HepG2 (cell line): ENCODE data around the gene YWHAE. TPM values are rescaled to one million over a fixed set of nuclear protein-coding genes. Genes with fewer than 3 reads are reported as not detected.

Experiments used
- ATM ChIP-seq: fragments of 450-650 bp; IDR thresholded peaks from 2 replicates; pipeline ENCODE4 v1.7.1; 2017; ENCODE audit warnings: mild to moderate bottlenecking, borderline replicate concordance
- FOXA3 ChIP-seq: IDR thresholded peaks from 2 replicates; pipeline ENCODE4 v1.6.1; 2016; ENCODE audit warnings: missing genetic modification reagents, missing compliant biosample characterization
- GABPB1 ChIP-seq: IDR thresholded peaks from 2 replicates; pipeline ENCODE4 v1.6.1; 2016; ENCODE audit warnings: mild to moderate bottlenecking, missing genetic modification reagents, moderate library complexity, missing compliant biosample characterization
- KLF13 ChIP-seq: sonication (generic); formaldehyde crosslinking; IDR thresholded peaks from 2 replicates; pipeline ENCODE4 v1.4.0; 2020; ENCODE audit warnings: mild to moderate bottlenecking, missing genetic modification reagents
- MBNL3 ChIP-seq: fragments of 250-450 bp; sonication (Bioruptor Pico); conservative IDR thresholded peaks from 2 replicates; pipeline ENCODE4 v1.8.0; 2022; ENCODE audit warnings: mild to moderate bottlenecking, inconsistent platforms
- RELA ChIP-seq: sonication (generic); formaldehyde crosslinking; IDR thresholded peaks from 2 replicates; pipeline ENCODE4 v1.4.0; 2020; ENCODE audit warnings: missing genetic modification reagents
- REXO4 ChIP-seq: sonication (generic); formaldehyde crosslinking; IDR thresholded peaks from 2 replicates; pipeline ENCODE4 v1.8.0; 2022; ENCODE audit warnings: missing genetic modification reagents, mild to moderate bottlenecking, borderline replicate concordance
- RFX5 ChIP-seq: IDR thresholded peaks from 2 replicates; pipeline ENCODE4 v1.6.1; 2011; ENCODE audit warnings: low read depth, low read length, improper control_type of control experiment
- RFXANK ChIP-seq: IDR thresholded peaks from 2 replicates; pipeline ENCODE4 v1.6.1; 2016
- SMYD3 ChIP-seq: sonication (generic); formaldehyde crosslinking; IDR thresholded peaks from 2 replicates; pipeline ENCODE4 v1.8.1; 2023; ENCODE audit warnings: mild to moderate bottlenecking, missing genetic modification reagents
- SNAI1 ChIP-seq: sonication (generic); formaldehyde crosslinking; IDR thresholded peaks from 2 replicates; pipeline ENCODE4 v1.5.0; 2020; ENCODE audit warnings: mild to moderate bottlenecking, missing genetic modification reagents, borderline replicate concordance
- SP1 ChIP-seq, 2 experiments: fragments of 450-650 bp in 1 of 2; sonication (generic) in 1 of 2; formaldehyde crosslinking in 1 of 2; IDR thresholded peaks; 2 replicates each; pipeline versions ENCODE4 v1.4.0 to v1.6.1; 2016 to 2020; ENCODE audit warnings: missing genetic modification reagents in 1 of 2
- U2AF1 ChIP-seq: fragments of 200-400 bp; formaldehyde crosslinking; optimal IDR thresholded peaks from 2 replicates; pipeline ENCODE3; 2017; ENCODE audit warnings: mild to moderate bottlenecking, low read depth, low read length
- WIZ ChIP-seq: sonication (generic); formaldehyde crosslinking; IDR thresholded peaks from 2 replicates; pipeline ENCODE4 v1.5.1; 2020; ENCODE audit warnings: mild to moderate bottlenecking, missing genetic modification reagents
- ZFP36 ChIP-seq: fragments of 150-350 bp; IDR thresholded peaks from 2 replicates; pipeline ENCODE4 v1.6.1; 2018; ENCODE audit warnings: borderline replicate concordance, low read length, low read depth; ENCODE audit not compliant: partially characterized antibody
- ZFY ChIP-seq: sonication (generic); formaldehyde crosslinking; IDR thresholded peaks from 2 replicates; pipeline ENCODE4 v1.4.0; 2020; ENCODE audit warnings: missing genetic modification reagents
- ZNF143 ChIP-seq: sonication (generic); formaldehyde crosslinking; IDR thresholded peaks from 2 replicates; pipeline ENCODE4 v1.4.0; 2020; ENCODE audit warnings: missing genetic modification reagents
- ZNF326 ChIP-seq: sonication (generic); formaldehyde crosslinking; IDR thresholded peaks from 2 replicates; pipeline ENCODE4 v1.4.0; 2020; ENCODE audit warnings: missing genetic modification reagents, borderline replicate concordance
- ZNF362 ChIP-seq: sonication (generic); formaldehyde crosslinking; IDR thresholded peaks from 2 replicates; pipeline ENCODE4 v1.4.0; 2020; ENCODE audit warnings: missing genetic modification reagents, mild to moderate bottlenecking, borderline replicate concordance
- ZNF513 ChIP-seq: sonication (generic); formaldehyde crosslinking; conservative IDR thresholded peaks from 2 replicates; pipeline ENCODE4 v1.5.0; 2020; ENCODE audit warnings: missing genetic modification reagents
- ZNF619 ChIP-seq: sonication (generic); formaldehyde crosslinking; IDR thresholded peaks from 2 replicates; pipeline ENCODE4 v1.4.0; 2020; ENCODE audit warnings: mild to moderate bottlenecking, missing genetic modification reagents
- polyA plus RNA-seq, 8 experiments: library from polyadenylated mRNA; depleted of rRNA in 3 of 8; stranded (reverse) in 7 of 8; unstranded in 1 of 8; fragments of >200 nt; fragmentation: Illumina TruSeq in 4 of 8; extraction: Trizol in 4 of 8; gene quantifications; 2 replicates each; pipeline versions ENCODE4 v1.2.1 to v1.2.3, GENCODE V29; 2011 to 2016; ENCODE audit warnings: low read depth in 4 of 8, missing spikeins in 1 of 8, mixed read lengths in 1 of 8; ENCODE audit not compliant: insufficient read depth in 1 of 8
- total RNA-seq, 5 experiments: library from RNA; depleted of rRNA; stranded (reverse); fragments of >200 nt; fragmentation: Illumina TruSeq; extraction: Trizol; gene quantifications; 2 replicates each; pipeline ENCODE4 v1.2.3, GENCODE V29; 2016; ENCODE audit warnings: low read depth in 1 of 5
- TF ChIP-seq, protein P1 (sequence below): IDR thresholded peaks from 2 replicates; pipeline ENCODE4 v1.6.1; 2016; ENCODE audit warnings: missing compliant biosample characterization, missing genetic modification reagents, borderline replicate concordance
- TF ChIP-seq, protein P2 (sequence below): sonication (generic); formaldehyde crosslinking; IDR thresholded peaks from 2 replicates; pipeline ENCODE4 v1.4.0; 2020; ENCODE audit warnings: missing genetic modification reagents, mild to moderate bottlenecking, borderline replicate concordance

The YWHAE gene
- total and polyA plus RNA-seq, 2 of the 13 experiments (the other 11 are each of a cell fraction or from before 2014, with no cell fraction given): 256 to 335 TPM

- TF ChIP-seq REXO4 (no peak), MBNL3 (CRISPR knock-in tag) (no peak), ZNF326 (CRISPR knock-in tag) (no peak), RFXANK (CRISPR knock-in tag) (no peak), FOXA3 (CRISPR knock-in tag) (no peak), KLF13 (CRISPR knock-in tag) (peak; percentile 88; the same call in 1 of the 2 replicates), WIZ (no peak; the same call in 1 of the 2 replicates), RELA (CRISPR knock-in tag) (no peak), U2AF1 (peak; percentile 46), GABPB1 (peak; percentile 93), ZFP36 (no peak), SMYD3 (CRISPR knock-in tag) (peak; percentile 66; the same call in 1 of the 2 replicates), ATM (no peak), SNAI1 (CRISPR knock-in tag) (no peak), RFX5 (no peak), ZNF143 (CRISPR knock-in tag) (peak; percentile 51; the same call in 1 of the 2 replicates), ZNF362 (CRISPR knock-in tag) (no peak), SP1 (IDR thresholded peaks at IDR 0.05) (no peak), SP1 (CRISPR knock-in tag; IDR thresholded peaks at IDR 0.05) (peak; percentile 34; the same call in 1 of the 2 replicates), ZNF513 (no peak), ZNF619 (CRISPR knock-in tag) (peak; percentile 27; the same call in 1 of the 2 replicates), ZFY (CRISPR knock-in tag) (peak; percentile 74)
- TF ChIP-seq, protein P1, sequence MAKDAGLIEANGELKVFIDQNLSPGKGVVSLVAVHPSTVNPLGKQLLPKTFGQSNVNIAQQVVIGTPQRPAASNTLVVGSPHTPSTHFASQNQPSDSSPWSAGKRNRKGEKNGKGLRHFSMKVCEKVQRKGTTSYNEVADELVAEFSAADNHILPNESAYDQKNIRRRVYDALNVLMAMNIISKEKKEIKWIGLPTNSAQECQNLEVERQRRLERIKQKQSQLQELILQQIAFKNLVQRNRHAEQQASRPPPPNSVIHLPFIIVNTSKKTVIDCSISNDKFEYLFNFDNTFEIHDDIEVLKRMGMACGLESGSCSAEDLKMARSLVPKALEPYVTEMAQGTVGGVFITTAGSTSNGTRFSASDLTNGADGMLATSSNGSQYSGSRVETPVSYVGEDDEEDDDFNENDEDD (CRISPR knock-in tag): peak; percentile 90; the same call in 1 of the 2 replicates
- TF ChIP-seq, protein P2, sequence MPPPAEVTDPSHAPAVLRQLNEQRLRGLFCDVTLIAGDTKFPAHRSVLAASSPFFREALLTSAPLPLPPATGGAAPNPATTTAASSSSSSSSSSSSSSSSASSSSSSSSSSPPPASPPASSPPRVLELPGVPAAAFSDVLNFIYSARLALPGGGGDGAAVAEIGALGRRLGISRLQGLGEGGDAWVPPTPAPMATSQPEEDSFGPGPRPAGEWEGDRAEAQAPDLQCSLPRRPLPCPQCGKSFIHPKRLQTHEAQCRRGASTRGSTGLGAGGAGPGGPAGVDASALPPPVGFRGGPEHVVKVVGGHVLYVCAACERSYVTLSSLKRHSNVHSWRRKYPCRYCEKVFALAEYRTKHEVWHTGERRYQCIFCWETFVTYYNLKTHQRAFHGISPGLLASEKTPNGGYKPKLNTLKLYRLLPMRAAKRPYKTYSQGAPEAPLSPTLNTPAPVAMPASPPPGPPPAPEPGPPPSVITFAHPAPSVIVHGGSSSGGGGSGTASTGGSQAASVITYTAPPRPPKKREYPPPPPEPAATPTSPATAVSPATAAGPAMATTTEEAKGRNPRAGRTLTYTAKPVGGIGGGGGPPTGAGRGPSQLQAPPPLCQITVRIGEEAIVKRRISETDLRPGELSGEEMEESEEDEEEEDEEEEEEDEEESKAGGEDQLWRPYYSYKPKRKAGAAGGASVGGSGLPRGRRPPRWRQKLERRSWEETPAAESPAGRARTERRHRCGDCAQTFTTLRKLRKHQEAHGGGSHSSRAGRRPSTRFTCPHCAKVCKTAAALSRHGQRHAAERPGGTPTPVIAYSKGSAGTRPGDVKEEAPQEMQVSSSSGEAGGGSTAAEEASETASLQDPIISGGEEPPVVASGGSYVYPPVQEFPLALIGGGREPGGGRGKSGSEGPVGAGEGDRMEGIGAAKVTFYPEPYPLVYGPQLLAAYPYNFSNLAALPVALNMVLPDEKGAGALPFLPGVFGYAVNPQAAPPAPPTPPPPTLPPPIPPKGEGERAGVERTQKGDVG (CRISPR knock-in tag): peak; percentile 68; the same call in 1 of the 2 replicates
Observed at GRCh38 chr17:1399679-1400512, at the start of gene YWHAE (continued).
